Left kidney (tissue), 2 donors: ENCODE measurements around the gene ENOX1. TPM values are rescaled to one million over a fixed set of nuclear protein-coding genes. Genes with fewer than 3 reads are reported as not detected.
"Not testable (repeated sequence)": the region's sequence is repeated elsewhere in the genome, so short reads cannot be mapped to it uniquely, and the experiment has no call there.

ENCODE experiments used
- DNase-seq: peaks from one replicate; pipeline ENCODE4 v3.0.0-alpha.2; 2013
- polyA plus RNA-seq: library from polyadenylated mRNA; unstranded; fragments of 120-200 nt; gene quantifications from one replicate; pipeline ENCODE4 v1.2.1, GENCODE V29; 2013; ENCODE audit not compliant: insufficient read length

The ENOX1 gene
- polyA plus RNA-seq, 1 donor: 8.8 TPM

- no peak for DNase-seq
Observed at GRCh38 chr13:43354153-43354945, 432.4 kb downstream of the ENOX1 start.

- DNase-seq: no peak
Observed at GRCh38 chr13:43353631-43354030, 433.1 kb downstream of the ENOX1 start.

- not testable (repeated sequence) for DNase-seq
Observed at GRCh38 chr13:43351612-43352011, 435.2 kb downstream of the ENOX1 start.

GRCh38 chr13:43348397-43348796, 438.4 kb downstream of the ENOX1 start:
- no peak for DNase-seq

- no peak for DNase-seq
Observed at GRCh38 chr13:43347877-43348276, 438.9 kb downstream of the ENOX1 start.

GRCh38 chr13:43346427-43346826, 440.3 kb downstream of the ENOX1 start:
- no peak for DNase-seq

- no peak for DNase-seq
Observed at GRCh38 chr13:43343645-43344044, 443.1 kb downstream of the ENOX1 start.

GRCh38 chr13:43339805-43340550, 446.8 kb downstream of the ENOX1 start:
- DNase-seq: no peak

GRCh38 chr13:43339145-43339804, 447.5 kb downstream of the ENOX1 start:
- no peak for DNase-seq

- no peak for DNase-seq
Observed at GRCh38 chr13:43335764-43336163, 451.0 kb downstream of the ENOX1 start.

GRCh38 chr13:43333176-43333575, 453.6 kb downstream of the ENOX1 start:
- no peak for DNase-seq

- no peak for DNase-seq
Observed at GRCh38 chr13:43331672-43332071, 455.1 kb downstream of the ENOX1 start.

- no peak for DNase-seq
Observed at GRCh38 chr13:43329702-43330101, 457.1 kb downstream of the ENOX1 start.

GRCh38 chr13:43328907-43329306, 457.9 kb downstream of the ENOX1 start:
- DNase-seq: no peak

- DNase-seq: no peak
Observed at GRCh38 chr13:43326100-43326499, 460.7 kb downstream of the ENOX1 start.

- DNase-seq: no peak
Observed at GRCh38 chr13:43325636-43326035, 461.1 kb downstream of the ENOX1 start.

GRCh38 chr13:43324129-43324528, 462.6 kb downstream of the ENOX1 start:
- DNase-seq: no peak

- no peak for DNase-seq
Observed at GRCh38 chr13:43319617-43320444, 466.9 kb downstream of the ENOX1 start.

GRCh38 chr13:43316946-43317353, 469.8 kb downstream of the ENOX1 start:
- no peak for DNase-seq

- DNase-seq: no peak
Observed at GRCh38 chr13:43316281-43316680, 470.5 kb downstream of the ENOX1 start.

- no peak for DNase-seq
Observed at GRCh38 chr13:43315522-43315921, 471.2 kb downstream of the ENOX1 start.

GRCh38 chr13:43309311-43309710, 477.5 kb downstream of the ENOX1 start:
- no peak for DNase-seq
